Lung microvascular endothelial cell (primary cell): ENCODE results near the gene EVA1B. TPM values are rescaled to one million over a fixed set of nuclear protein-coding genes. Genes with fewer than 3 reads are reported as not detected.
A peak's percentile ranks its signal among the peaks of the same experiment; 100 is the strongest.

Experiments used
- DNase-seq, 2 donors: peaks; one replicate each; pipeline versions ENCODE4 v3.0.0 to v3.0.0-alpha.2; 2010; ENCODE audit warnings: low read depth in 2 of 2
- total RNA-seq: library from RNA; depleted of rRNA; stranded (reverse); fragments of >200 nt; gene quantifications from 2 replicates; pipeline ENCODE4 v1.2.1, GENCODE V29; 2014

EVA1B gene, protein sequence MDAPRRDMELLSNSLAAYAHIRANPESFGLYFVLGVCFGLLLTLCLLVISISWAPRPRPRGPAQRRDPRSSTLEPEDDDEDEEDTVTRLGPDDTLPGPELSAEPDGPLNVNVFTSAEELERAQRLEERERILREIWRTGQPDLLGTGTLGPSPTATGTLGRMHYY
- 96.3 and 109 TPM in 2 replicates for total RNA-seq

DNA sequence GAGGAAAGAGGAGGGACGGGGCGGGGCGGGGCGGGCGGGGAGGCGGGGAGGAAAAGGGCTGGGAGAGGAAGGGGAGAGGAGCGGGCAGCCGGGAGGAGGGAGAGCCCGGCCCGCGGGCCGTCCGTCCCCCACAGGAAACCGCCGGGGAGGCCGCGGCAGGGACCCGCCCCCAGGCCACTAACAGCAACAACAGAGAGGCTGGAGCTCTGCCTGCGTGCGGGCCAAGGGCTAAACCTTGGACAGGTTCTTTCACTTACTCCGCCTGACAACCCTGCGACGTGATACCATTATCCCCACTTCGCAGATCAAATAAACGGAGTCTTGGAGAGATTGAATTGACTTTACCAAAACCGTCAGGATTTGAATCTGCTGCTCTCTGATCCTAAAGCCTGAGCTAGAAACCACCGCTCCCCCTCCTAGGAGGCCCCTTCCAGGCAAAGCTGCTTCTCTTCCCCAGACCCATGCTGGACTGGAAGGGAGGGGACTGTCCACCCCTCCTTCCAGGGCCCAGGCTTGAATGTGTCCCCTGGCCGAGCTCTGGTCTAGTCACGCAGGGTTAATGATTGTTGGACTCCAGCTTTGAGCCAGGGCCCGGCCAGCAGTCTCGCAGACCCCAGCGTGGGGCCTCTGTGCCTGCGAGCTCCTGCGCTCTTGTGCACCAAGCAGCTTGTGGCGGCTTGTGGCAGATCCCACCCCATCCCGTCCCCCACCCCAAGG lies at the start of gene EVA1B:
Gene EVA1B, minus strand, starts transcription at position 10 of the 717 bp plus-strand sequence. CDS start 608 bp downstream, outside the sequence.
- peak; percentile 87 to 89 for DNase-seq

DNA sequence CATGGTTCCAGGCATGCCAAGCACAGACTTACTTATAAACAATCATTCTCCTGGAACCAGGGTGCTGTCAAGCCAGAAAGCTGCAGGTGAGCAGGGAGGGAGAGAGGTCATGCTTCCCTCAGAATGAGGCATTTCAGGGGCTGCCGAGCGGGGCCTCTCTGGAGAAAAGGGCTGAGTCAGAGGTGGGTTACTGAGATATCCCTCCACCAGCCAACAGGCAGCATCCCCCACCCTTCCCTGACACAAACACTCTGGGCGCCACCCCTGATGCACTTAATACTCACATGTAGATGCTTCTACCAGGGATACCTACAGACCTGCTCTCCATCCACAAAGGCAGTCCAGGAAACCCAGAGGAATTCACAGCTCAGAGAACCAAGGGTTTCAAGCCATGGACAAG lies 49.2 kb upstream of the EVA1B start:
- DNase-seq = no peak

DNA sequence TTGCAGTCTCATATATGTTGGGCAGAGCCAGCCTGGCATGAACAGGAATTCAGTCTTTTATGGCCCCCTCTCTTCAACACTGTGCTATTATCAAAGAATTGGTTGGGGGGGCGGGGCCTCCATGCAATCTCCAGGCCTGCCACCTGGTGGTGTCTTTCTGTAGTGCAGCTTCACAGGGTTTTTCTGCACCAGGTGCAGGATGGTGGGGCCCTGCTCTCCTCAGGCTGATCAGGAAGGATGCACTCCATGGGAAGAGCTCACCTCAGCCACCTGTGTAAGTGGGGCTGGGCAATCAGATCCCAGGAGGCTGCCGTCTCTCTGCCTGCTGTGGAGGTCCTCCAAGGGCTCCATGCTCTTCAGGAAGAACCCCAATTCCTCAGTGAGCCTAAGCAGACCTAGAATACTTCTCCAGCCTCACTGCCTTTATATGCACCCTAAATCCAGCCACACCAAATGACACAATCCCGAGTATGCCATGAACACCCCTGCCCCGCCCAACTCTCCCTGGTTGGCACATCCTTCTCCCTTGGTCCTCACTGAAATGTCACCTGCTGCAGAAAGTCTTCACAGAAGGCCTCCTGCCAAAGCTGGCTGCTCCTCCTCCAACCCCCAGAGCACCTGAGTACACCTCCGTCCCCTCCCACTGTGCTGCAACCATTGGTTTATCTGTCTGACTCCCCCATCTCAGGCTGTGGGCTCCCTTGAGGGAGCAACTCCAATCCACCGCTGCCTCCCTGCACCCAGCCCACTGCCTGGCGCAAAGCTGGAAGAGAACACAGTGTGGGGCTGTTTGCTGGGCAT lies 45.8 kb upstream of the EVA1B start:
- DNase-seq = peak; percentile 71 to 83

DNA sequence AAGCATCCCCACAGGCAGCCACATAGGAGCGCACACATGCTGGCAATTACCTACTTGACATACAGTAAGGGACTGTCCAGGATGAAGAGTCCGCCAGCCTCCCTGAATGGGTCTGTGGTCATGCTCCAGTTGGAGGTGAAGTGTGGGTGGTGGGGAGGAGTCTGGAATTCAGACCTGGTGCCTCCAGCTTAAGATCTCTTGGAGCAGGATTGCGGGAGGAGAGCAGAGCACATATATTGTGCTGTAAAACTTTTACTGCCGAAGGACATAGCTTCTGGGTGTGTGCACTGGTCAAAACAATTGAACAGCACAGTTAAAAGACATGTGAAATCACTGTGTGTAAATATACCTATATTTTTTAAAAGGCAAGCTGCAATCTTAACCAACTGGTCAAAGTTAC lies 44.4 kb upstream of the EVA1B start:
- DNase-seq = no peak

DNA sequence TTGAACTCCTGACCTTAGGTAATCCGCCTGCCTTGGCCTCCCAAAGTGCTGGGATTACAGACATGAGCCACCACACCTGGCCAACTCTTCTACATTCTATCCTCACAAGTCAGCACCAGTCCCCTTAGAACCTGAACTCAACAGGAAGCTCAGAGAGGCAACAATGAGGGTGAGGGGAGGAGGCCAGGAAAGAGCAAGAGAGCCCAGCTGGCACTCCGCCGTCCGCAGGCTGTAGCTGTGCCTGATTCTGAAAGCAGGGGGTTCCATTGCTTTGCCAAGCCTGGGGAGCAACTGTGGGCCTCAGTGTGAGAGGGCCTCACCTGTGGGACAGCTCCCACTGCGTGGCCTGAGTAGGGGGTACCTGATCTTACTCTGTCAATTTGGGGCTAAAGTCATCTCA lies 43.6 kb upstream of the EVA1B start:
- peak; percentile 50 to 63 for DNase-seq

DNA sequence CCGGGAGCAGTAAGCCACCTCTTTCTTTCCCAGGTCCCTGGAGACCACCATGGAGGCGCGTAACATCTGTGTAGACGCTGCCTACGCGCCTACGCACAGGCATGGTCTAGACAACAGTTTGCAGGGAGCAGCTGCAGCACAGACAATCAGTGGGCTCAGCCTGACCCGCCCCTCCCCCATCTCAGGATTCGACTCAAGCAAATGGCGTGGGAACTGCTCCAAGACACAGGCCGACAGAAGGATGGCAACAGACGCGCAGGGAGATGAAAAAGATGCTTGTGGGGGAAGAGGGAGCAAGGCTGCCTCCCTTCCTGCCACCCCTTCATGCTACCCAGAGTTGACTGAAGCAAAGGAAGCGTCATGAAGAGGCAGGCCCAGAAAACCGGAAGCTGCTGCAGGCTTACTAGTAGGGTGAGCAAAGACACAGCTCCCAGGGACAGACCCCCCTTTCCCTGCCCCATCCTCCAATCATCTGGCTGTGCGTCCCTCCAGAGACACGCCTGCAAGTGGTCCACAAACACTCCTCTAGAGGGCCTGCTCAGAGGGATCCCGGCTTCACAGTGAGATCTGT lies 42.7 kb upstream of the EVA1B start:
- peak in 1 of 2 donors; percentile 65 for DNase-seq

DNA sequence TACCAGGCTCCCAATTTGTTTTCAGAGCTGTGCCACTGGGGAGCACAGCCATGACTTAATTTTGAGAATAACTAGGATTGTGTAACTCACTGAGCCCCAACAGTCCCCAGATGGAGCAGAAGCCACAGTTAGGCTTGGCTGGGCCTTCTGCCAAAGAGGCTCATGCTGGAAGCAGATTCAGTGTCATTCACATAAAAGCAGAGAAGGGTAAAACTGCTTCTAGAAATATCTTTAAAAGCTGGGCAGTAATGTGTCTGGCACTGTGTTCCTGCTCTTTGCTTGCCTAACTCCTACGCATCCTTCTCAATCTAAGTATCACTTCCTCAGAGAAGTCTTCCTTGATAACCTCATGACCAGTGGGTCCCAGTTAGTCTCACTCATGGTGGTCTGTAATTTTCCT lies 41.9 kb upstream of the EVA1B start:
- no peak for DNase-seq

DNA sequence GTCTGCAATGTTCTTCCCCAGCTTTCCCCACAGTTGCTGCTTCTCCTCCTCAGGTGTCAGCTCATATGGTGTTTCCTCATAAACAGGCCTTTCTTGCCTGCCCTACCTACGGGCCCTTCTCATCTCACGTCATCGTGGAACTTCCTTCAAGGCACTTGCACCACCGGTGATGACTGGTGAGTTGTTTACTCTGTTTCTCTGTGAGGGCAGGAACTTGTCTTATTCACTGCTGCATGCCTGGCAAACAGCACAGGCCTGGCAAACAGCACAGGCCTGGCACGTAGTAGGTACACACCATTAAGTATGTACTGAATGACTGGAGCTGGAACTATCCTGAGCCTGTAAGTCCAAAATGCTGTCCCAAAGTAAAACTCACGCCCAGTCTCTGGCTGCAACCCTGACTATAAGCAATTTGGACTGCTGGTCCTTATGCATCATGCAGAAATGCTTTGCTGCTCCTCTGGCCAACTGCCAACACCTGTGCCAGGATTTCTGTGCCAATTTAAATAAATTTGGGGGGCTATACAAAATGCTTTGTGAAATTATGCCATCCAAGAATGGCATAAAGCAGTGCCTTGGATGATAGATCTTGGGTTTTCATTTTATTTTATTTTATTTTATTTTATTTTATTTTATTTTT lies 36.6 kb upstream of the EVA1B start:
- peak in 1 of 2 donors; percentile 60 for DNase-seq

DNA sequence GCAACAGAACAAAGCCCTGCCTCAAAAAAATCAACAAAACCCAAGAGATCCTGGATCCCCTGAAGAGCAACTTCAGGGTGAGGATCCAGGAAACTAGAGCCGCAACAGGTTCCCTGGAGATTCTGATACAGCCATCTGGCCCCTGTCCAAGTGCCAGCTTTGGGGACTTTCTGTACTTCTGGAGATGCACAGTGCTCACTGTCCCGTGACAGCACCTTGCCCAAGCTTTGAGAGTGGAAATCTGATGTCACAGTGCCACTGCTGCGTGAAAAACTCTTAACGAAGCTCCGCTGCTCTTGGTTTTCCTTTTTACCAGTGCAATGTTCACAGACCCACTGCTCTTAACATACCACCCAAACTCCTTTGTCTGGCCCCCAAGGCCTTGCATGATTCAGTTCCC lies 35.9 kb upstream of the EVA1B start:
- no peak for DNase-seq

DNA sequence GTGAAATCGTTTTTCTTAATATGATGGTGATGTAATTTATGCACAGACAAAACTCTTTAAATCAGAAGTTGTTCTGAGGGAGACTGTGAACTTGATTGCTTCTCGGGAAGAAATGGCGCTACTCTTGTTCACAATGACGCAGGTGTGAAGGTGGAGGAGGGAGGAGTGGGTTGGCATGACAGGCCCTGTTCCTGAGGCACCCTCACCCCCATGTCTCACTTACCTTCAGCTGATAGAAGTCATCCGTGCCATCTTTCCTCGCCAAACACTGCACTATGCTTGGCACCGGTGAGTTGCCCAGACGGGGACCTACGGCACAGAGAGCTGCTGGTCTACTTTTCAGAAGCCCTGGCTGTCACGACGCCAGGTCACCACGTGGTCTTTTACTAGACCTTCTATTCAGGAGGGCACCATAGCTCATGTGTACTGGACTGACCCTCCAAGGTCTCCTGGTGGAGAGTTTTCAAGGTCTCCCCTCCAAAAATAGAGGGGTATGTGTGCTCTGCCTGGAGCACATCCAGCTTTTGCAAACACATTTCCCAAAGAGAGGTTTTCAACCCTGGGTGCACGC lies 35.2 kb upstream of the EVA1B start:
- no peak for DNase-seq

DNA sequence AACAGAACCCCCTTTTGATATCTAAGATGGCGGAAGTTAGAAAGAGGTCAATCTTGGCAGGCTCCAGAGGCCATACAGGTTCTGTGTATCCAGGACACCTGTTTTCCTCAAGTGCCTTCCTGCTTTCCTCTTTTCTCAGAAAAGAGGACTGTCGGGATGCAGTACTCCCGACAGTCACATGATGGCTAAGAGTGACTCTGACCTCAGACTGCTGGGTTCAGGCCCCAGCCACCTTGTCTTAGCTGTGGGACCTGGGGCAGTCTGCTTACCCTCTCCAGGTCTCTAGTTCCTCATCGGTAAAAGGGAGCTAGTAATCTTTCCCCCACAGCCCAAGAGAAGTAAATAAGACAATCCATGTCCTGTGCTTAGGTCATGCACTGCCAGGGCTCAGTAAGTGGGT lies 32.4 kb upstream of the EVA1B start:
- no peak for DNase-seq

DNA sequence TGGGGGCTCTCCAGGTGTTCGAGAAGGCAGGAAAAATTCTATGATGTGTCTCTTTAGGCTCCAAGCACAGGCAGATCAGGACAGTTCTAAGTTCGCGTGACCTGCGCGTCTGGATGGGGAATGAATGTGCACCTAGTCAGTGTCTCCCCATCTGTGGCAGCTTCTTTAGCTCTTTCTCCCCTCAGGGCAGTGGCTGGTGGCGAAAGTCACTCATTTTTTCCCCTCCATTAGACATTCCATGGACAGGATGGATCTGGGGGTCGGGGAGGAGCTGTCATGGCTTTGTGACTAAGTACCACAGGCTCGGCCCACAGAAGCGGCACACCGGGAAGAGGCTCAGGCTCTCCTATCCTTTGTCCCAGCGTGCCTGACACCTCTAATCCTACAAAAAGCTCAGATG lies 31.0 kb upstream of the EVA1B start:
- no peak for DNase-seq

DNA sequence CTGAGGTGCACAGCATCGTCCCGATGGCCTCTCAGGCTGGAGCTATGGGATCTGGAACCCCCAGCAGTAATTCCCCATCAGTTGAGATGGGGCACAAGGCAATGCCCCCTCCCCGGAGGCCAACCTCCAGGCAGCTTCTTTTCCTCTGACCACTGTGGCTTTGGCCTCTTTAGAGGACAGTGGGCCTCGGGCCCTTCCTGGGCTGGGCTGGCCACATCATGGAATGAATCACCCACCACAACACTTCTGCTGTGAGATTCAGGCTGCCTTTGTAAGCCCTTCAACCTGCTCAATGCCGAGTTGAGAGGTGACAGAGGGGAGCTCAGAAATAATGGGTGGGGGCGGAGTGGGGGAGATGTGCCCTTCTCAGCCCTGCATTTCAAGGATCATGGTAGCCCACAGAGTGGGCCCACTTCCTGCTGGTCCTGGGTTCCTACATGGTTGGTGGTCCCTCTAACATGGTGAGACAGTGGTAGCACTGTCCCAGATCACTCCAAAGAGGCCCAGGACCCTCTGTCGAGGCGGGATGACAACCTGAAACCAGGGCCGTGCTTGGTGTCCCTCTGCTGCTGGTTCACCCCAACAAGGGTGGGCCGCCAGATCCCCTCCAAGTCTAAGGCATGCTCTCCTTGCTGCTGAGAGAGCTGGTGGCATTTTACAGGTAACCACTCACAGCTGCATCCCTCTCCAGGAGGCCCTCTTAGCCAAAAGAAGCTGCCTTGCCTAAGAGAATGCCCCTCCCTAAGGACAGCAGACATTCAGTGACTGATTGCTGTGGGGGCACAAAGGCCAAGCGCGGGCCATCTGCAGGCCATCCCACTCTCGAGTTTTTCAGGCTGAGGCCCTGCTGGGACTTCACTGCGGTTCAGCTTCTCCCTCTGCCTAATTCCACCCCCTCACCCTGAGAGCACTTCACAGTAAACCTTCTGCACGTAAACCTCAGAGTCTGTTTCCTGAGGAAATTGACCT lies 29.7 kb upstream of the EVA1B start:
- DNase-seq = peak; percentile 36 to 64

DNA sequence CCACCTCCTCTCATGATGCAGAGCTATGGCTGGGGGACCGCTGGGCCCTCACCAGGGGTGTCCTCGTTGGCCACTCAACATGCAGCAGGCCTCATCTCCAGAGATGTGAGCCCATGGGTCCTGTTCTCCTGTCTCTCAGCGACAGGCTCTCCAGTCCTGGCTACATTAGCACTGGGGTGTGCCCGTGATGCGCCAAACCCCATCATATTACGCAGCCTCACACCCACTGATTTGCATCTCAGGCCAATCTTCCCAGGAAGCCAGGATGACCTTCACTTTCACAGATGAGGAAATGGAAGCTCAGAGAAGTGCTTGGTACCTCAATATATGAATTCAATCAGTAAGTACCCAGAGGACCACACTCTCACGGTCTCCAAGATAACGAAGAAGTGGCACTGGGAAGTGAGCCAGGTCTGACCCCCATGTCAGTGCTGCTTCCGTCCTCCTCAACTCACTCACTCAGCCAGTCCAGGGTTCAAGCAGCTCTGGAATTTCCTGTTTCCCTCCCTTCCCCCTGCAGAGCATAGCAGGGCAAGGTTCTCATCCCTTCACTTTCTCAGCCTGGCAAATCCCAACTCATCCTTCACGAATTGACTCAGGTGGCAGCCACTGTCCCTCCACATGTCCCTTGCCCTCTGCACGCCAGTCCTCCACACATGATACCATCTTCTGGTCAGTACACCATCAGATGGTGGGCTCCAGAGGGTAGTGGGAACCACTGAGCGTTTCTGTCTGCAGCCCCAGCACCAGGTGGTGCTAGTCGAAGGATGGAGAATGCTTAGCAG lies 28.9 kb upstream of the EVA1B start:
- DNase-seq = peak; percentile 49 to 67

DNA sequence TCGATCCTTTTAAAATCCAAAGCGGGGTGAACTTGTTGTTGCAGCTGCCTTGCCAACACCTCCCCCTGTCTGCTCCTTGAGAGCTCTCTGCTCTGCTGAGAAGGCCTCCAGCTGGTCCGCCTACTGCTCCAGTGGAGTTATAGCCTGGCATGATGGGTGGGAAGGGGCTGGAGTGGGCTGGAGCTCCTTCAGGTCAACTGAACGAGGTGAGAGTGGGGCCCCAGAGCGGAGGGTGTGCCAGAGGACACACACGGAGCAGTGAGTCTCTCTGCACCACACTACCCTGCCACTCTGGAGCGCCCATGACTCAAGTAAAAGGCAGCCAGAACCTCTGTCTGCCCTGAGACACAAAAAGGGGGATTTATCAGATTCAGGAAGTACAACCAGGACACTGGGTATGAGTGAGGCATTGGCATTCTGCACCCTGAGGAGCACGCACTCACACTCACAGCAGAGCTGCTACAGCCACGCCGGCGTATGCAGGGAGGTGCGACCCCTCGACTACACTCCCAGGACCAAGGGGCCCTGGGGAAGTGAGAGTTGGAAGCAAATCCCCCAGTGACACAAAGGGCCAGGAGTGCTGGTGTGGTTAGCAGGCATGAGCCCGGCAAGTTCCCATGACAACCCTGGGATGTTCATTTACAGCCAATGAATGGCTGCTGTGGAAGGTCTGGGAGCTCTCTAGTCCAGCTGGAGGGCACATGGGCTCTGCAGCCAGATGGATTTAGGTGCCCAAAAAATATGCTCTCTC lies 28.0 kb upstream of the EVA1B start:
- peak; percentile 64 to 73 for DNase-seq

DNA sequence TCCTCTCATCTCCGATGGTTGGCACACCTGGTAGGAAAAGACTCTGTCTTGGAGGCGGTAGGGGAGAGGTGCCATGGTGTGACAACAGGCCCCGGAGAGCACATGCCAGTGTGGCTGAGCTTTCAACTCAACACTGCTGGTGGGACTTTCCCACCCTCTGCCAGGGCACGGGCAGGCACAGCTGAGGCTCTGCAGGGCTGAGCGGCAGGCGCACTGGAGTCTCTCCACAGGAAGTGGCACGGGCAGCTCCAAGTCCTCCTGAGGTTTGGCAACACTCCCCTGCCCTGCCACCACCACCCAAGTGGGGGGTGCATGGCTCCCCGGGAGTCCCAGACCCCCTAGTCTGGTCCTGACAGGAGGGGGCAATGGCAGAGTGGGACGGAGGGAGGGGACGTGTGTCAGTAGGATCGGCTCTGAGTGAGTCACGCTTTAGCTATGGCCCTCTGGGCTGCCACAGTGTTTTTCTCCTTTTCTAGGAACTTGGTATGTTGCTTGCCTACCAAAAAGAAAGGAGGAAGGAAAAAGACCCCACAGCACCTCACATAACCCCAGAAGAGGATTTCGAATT lies 27.3 kb upstream of the EVA1B start:
- DNase-seq = peak; percentile 72 to 78

DNA sequence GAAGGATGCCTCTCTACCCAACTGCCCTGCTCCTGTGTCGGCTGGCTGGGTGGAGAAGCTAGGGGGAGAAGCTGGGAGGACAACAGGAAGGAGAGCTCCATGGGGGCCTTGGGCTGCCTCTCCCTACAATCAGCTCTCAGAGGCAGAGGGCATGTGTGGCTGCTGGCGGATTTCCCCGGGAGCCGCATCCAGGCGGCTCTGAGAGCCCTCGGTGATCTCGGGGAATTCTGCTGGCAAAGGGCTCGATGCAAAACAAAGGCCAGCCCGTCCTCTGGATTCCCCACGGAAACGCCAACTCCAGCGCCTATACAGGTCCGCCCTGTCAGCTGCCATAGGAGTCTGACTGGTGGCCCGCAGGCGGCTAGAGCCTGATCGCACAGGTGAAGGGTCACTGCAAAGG lies 26.4 kb upstream of the EVA1B start:
- DNase-seq = peak; percentile 73 to 79

DNA sequence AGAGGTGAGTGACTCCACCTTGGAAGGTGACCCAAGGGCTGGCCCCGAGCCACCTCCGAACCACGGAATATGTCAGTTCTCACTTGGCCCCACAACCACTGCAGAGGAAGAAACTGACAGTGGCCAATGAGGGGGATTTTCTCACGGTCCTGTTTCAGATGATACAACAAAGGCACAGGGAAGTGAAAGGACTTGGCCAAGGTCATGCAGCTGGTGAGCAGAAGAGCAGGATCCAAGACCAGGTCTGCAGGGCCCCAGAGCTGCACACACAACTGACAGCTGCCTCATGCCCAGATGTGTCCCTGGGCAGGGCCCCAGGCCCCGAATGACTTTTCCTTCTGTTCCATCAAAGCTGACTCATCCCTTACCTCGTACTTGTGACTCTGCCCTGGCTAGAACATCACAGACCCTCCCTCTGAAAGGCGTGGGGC lies 25.8 kb upstream of the EVA1B start:
- DNase-seq = peak; percentile 54 to 62
